UCSD-AML1 (cell line): ENCODE data around the gene SBNO2.

Experiments
- DNase-seq: peaks from one replicate; lab custom pipeline; 2025; ENCODE audit not compliant: unreplicated experiment; lab: John Stamatoyannopoulos, UW

SBNO2 gene

GRCh38 chr19:1063909-1064660 lies 110.0 kb downstream of the SBNO2 start:
- DNase-seq: no peak

- DNase-seq: no peak
Observed at GRCh38 chr19:1063030-1063908, 110.8 kb downstream of the SBNO2 start.

- DNase-seq: no peak
Observed at GRCh38 chr19:1062387-1063029, 111.6 kb downstream of the SBNO2 start.

GRCh38 chr19:1061987-1062386 lies 112.1 kb downstream of the SBNO2 start:
- no peak for DNase-seq

- no peak for DNase-seq
Observed at GRCh38 chr19:1060689-1061088, 113.4 kb downstream of the SBNO2 start.

- no peak for DNase-seq
Observed at GRCh38 chr19:1058112-1058511, 116.0 kb downstream of the SBNO2 start.
